C4-2B (cell line): Measurements from ENCODE around the gene SMAGP.

Source experiments
- ZFX ChIP-seq: fragments of 450-650 bp; IDR thresholded peaks from 2 replicates; pipeline ENCODE4 v1.6.1; 2017
- TF ChIP-seq, protein P1 (sequence below): fragments of 450-650 bp; conservative IDR thresholded peaks from 2 replicates; pipeline ENCODE4 v1.5.1; 2017; ENCODE audit warnings: mild to moderate bottlenecking

DNA sequence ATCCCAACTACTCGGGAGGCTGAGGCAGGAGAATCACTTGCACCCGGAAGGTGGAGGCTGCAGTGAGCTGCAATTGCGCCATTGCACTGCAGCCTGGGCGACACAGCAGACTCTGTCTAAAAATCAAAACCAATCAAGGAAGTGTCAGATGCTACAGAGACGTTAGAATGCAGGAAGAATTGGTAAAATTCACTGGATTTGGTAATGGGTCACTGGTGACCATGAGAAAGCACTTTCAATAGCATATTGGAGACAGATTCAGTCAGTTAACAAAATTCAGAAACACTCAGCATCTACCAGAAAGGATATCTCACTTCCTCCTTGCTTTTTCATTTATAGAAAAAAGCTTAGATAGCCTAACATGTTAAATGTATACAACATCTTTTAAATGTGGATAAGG lies 36.3 kb upstream of the SMAGP start:
- TF ChIP-seq, protein P1, sequence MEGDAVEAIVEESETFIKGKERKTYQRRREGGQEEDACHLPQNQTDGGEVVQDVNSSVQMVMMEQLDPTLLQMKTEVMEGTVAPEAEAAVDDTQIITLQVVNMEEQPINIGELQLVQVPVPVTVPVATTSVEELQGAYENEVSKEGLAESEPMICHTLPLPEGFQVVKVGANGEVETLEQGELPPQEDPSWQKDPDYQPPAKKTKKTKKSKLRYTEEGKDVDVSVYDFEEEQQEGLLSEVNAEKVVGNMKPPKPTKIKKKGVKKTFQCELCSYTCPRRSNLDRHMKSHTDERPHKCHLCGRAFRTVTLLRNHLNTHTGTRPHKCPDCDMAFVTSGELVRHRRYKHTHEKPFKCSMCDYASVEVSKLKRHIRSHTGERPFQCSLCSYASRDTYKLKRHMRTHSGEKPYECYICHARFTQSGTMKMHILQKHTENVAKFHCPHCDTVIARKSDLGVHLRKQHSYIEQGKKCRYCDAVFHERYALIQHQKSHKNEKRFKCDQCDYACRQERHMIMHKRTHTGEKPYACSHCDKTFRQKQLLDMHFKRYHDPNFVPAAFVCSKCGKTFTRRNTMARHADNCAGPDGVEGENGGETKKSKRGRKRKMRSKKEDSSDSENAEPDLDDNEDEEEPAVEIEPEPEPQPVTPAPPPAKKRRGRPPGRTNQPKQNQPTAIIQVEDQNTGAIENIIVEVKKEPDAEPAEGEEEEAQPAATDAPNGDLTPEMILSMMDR, result no peak
- no peak for TF ChIP-seq ZFX
